NCI-H1048 (cell line): ENCODE results near the gene GAB3.

Source experiments
- DNase-seq: peaks from one replicate; lab custom pipeline; 2025; lab: John Stamatoyannopoulos, UW

Gene GAB3

DNA sequence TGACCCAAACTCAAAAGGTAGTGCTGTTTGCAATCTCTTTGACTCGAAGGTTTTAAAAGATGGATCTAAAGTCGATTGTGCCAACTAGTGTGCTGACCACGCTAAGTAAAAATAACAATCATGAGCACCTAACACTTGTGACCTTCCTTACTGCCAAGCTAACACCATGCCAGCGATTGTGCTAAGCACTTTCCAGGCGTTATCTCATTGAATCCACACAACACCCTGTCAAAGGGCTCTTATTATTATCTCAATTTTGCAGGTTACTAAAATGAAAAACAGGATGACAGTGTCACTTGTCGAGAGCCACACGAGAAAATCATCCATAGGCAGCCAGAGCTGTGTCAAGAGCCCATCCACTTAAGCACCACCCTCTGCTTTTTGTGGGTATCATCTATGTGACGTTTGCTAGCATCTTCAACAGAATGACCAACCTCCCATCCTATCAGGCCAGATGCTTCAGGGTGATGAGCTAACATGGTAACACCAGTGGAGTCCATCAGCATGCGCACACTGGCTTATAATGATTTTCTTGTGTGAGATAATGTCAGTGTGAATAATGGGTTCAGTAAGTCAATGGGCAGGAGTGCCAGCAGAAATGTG, 893 bp upstream of the GAB3 start:
- no peak for DNase-seq

DNA sequence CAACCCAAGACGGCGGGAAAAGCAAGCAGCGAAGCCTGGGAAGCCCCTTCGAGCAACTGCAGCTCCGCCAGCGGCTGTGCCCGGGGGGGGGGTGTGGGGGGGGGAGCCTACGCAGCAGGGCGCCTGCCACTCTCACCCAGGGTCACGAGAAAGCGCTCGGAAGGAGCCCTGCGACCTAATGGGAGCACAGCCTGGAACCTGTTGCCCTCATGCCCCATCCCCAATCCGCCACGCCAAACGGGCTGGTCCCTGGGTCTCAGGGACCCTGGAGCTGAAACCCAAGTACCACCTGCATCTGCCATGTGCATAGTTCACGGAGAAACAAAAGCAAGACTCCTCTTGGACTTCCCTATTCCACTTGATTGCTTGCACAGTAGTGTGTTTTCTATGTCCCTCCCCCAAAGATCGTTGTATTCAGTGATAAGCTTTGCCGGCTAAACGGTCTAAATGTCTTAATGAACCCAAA, 359 bp upstream of the GAB3 start:
- no peak for DNase-seq

DNA sequence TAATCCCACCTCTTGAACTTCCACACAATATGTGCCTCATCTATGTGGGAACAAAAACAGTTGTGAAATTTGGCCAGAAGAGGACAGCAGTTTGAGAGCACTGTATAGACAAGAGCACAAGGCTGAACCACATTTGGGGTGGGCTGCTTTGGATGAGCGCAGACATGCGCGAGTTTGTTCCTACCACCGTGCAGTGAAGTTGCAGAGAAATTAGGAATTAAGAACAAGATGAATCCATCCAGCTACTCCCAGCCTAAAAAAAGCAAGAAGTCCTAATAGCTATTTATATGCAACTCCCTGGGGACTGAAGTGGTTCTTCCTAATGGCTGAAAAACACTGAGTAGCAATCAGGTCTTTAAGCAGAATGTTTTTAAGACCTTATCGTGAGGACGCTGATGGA, 1.0 kb downstream of the GAB3 start:
- no peak for DNase-seq

DNA sequence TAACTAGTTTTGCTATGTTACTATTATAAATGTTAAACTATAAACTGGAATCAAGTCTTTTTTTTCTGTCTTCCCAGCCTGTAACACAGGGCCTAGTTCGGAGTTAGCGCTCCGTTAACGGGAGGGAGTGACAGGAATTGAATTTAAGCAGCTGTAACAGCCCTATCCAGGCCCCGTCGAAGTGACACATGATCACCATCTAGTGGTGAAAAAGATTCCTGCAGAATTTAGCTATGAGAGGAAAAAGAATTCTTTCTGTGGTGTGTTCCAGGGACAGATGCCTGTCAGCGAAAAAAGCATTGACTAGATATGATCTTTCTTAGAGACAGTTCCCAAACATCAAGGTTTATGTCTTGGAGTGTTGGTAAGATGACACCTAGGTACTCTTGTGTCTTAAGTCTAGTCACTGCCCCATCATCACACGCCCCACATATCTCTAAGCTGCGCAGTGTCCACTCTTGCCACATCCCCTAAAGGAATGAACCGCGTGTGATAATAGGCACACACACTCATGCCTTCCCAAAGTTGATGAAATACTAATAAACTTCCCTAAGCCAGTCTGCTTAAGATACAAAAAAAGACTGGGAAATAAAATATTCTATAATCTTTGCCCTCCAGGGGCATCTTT, 2.1 kb downstream of the GAB3 start:
- DNase-seq = no peak

DNA sequence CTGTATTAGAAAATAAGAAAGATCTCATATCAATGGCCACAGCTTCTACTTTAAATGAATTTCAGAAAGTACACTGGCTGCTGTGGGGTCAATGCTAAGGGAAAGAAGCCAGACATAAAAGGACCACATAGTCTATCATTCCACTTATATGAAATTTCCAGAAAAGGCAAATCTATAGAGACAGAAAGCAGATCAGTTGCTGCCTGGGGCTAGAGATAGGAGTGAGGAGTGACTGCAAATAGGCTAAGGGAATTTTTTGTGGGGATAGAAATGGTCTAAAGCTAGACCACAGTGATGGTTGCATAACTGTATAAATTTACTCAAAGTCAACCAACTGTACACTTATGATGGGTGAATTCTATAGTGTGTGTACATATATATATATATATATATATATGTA, 8.3 kb downstream of the GAB3 start:
- no peak for DNase-seq

DNA sequence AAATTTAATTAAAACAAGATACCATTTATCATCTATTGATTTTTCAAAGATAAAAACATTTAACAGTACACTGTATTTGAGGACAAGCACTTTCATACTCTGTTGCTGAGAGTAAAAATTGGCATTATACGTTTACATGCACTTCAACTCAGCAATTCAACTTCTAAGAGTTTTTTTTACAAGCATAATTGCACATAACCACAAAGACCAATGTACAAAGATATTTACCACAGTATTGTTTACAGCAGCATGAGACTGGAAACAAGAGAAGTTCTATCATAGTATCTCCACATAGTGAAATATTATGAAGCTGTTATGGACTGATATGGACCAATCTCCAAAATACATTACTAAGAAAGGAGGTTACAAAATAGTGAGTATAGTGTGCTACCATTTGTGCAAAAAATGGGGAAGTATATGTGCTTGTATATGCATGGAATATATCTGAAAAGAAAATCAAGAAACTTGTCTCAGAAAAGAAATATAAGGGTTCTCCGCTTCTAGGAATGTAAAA, 10.9 kb downstream of the GAB3 start:
- no peak for DNase-seq

DNA sequence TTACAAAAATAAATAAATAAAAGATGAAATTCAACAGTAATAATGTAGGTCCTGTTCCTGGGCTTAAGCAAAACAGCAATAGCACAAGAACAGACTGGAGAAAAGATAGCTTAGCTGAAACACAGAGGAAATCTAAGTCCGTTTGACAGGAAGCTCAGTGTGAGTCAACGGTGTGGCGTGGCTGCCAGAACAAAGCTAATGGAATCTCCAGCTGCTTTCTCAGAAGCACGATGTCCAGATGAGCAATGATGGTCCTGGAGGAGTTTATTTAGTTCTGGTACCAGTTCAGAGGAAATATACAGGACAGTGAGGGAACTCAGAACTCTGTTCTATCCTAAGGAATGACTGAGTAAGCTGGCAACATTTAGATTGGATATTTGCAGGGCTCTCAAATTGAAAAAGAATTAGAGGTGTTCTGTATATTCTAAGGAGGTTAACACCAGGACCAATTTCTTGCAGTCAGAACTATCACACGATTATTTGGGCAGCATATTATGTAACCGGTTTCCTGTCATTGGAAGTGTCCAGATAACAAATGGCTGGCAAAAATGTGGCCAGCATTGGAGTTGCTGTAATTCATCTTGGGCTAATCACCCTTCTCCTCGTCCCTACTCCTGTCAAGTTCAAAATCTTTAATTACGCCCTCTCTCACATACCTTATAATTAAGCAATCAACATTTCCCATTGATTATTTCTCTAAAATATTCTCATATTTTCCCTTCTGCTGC, 12.7 kb downstream of the GAB3 start:
- DNase-seq = no peak

DNA sequence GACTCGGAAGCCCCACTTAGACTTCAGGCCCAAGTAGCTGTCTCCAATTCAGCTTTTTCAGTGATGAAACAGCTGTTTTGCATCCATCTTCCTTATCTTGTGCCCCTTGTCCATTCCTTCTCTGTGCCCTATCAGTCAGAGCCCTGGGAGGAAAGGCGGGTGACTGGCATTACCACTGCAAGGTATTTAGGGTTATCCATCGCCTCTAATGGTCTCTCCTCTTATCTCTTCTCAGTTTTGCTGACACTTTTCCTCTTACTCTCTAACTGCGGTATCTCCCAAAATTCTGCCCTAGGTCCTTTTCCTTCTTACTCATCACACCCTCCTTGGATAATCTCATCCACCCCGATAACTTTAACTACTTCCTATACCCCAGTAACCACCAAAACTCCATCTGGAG, 13.7 kb downstream of the GAB3 start:
- DNase-seq = no peak

DNA sequence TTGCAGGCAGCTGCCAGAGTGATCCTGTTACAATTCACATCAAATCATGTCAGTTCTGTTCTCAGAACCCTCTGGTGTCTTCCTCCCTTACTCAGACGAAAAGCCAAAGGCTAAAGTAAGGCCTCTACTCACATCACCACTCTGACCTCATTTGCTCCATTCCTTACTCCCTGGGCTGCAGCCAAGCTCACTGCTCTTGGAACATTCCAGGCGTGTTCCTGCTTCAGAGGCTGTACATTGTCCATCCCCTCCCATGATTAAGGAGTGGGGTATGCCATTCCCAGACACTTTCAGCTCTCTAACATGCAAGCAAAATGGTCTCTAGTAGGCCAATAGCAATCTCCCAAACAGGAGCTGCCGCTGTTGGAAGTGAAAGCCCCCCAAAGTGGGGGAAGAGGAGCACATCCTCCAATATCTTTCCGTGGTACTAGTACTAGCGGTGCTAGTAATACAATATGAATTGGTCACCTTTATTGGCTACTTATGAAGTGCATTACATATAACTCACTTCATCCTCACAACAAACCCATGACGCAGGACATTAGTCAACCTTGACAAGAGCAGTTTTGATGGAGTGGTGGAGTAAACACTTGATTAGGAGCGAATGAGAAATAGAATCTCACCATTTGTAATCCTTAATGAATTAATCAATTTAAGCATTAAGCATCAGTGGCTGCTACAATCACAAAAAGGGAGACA, 15.0 kb downstream of the GAB3 start:
- no peak for DNase-seq

DNA sequence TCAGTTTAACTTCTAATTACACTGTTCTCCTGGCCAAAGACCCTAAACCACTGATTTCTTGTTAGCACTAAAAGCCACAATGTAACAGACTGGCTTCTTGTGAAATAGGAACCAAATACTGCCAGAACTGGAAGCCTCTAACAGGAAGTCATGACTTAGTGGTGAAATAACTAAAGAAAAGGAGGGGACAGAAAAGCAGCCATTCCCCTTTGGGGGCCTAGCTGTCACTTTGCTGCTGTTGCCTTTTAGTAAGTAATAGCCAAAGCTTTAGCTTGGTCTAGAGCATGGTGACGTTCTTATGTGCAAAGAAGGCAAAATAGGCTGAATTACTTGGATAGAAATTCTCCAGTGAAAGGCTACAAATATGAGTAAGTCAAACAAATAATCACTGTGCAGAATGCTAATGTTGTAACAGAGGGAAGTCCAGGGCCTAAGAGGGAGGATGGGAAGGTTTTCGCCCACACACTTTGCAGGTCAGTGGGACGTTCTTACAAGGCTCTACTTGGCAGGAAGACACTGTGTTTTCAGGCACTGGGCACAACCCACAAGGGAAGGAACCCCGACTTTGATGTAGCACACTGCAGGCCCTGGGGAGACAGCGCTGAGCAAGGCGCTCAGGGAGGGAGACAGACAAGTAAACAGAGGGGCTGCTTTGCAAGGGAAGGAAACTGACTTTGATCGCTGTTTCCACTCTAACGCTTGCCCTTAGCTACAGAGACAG, 16.7 kb downstream of the GAB3 start:
- no peak for DNase-seq

DNA sequence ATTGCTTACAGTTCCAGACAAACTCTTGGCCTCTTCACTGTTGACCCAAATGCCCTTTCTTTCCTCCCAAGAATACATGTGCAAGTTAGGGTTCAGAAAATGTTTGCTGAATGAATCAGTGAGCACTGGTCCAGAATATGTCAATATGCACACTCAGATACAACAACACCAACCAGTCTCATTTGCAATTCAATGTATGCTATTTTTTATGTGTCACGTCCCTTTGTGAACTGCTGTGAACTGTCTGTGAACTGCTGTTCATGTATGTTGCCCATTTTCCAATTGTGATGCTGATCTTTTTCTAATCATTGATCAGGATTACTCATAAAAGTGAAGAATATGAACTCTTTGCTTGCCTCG, 17.8 kb downstream of the GAB3 start:
- no peak for DNase-seq

DNA sequence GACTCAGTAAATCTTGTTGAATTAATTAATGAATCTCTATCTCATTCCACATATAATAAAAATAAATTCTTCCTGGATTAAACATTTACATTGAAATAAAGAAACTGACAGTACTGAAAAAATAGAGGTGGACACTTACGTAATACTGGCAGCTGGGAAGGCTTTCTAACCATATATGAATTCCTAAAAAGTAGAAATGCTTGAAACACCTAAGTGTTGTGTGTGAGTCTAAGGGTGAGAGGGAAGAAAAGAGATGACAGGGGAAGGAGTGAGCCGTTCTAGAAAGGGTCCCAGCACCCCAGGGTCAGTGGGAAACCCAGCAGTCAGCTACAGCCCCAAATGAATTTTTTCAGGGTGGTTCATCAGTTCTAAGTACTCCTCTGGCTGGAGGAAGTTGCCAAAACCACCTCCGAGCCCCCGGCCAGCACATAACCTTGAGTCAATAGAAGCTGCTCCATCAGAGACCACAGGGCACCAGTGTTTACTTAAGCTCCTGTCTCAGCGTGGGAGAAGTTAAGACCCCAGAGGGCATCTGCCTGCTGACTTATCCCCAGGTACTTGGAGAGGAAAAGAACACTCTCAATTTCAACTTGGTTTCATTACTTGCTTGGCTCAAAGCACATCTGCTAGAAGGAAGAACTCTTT, 18.3 kb downstream of the GAB3 start:
- no peak for DNase-seq

DNA sequence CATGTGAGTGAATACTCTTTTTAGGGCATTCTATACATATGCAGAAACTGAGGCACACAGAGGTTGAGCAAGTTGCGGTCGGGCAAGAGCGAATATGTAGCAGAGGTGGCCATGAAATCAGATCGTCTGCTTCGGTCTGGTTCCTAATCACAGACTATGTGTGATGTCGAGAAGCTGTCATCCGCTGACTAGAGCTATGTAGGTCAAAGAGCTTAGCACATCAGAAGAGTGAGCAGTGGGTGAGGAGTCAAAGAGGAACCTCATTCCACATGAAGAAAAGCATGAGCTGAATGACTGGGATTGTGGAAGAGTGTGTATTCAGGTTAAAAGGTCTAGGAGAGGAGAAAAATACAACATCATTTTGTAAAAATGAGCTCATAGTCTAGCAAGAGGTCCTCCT, 19.0 kb downstream of the GAB3 start:
- no peak for DNase-seq

DNA sequence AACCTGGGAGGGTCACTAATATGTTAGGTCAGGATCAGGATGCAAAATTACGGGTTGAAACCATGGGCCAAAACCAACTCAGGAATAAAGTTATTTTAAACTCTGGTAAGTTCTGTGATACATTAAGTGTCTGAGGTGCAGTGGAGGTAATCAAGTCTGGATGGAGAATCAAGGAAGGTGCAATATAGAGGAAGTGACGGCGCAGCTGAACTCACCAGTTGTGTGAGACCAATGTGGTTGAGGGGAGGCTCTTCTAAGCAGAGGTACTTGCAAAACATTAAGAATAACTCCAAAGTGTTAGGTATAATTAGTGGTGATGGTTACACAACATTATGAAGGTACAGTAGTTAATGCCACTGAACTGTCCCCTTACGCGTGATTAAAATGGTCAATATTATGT, 19.7 kb downstream of the GAB3 start:
- DNase-seq = no peak

DNA sequence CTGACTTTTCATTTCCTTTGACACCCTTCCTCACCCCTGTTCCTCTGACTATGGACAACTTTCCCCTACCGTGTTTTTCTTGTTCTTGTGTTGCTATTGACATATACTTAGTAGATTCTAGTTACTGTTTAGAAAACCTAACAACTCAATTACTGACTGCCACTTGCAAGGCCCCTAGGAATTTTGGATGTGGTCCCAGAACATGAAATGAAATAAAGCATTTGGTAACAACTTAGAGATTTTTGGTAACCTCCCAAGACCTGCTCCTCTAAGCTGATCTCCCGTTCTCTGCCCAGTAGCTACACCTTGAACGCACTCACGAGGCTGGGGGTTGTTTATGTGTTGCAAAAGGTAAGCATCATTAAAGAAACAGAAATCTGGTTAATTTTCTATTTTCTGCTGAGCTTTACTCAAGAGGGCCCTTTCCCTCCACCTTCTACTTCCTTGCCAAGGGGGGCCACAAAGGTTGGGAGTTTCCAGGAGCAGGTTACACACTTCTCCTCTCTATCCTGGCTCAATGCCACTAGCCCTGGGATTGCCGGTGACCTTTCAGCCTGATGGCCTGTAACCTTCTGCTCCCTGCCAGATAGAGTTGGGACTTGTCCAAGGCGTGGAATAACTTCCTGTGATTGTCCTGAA, 20.5 kb downstream of the GAB3 start:
- no peak for DNase-seq

DNA sequence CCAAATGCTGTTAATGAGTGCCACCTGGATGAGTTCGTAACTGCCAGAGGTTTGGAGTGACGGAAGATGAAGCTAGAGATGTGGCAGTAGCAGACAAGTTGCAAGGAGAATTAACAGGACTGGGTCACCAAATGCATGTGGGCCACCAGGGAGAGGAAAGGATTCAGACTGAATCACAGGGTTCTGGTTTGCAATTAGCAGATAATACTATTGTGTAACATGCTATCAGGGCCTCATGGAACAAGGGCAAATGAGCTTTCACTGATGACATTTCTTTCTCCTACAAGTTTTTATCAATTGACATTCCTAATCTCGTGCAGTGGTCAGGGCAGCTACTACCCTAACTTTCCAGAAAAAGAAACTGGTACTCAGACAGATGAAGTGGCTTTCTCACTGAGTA, 21.4 kb downstream of the GAB3 start:
- DNase-seq = no peak

DNA sequence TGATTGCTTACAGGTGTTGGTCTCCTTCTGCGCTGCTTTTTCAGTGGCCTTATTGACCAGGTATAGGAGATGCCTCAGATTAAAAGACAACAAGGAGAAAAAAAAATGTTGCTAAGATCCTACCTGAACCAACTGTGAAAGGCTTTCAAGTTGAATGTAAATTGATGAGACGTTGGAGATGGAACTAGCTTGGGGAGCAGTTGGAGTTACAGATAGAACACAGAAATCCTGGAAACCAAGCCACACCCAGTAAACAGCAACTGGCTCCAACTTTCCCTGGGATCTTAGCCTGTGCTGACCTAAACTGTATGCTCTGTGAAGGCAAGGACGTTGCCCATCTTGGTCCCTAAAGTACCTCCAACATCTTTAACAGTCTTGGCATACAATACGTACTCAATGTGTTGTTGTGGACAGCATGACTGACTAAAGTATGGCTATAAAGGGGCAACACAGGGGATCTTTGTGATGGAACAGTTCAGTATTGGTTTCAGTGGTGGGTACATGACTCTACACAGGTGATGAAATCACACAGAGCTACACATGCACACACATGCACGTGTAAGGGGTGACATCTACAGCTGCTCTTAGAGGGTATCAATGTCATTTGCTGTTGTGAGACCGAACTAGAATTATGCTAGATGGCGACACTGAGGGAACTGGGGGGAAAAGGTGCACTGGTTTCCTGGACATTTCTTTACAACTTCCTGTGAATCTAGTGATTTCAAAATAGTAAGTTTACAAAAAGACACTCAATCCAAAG, 22.3 kb downstream of the GAB3 start:
- no peak for DNase-seq

DNA sequence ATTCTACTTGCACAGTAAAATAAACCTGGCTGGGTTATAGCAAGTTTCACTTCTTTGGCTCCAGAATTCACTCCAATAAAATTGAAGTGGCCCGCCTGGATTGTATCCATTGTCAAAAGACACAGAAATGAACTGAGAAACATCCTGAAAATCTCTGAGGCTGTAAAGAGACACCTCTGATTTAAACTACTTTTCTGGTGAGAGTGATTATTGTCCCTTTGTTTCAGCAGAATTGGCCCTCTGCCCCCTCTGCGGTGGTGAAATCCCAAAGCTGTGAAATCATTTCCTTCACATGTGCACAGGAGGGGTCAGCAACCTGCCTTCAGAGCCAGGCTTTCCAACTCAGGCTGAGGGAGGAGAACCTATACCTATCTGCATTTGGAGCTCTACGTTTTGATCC, 23.0 kb downstream of the GAB3 start:
- DNase-seq = no peak

DNA sequence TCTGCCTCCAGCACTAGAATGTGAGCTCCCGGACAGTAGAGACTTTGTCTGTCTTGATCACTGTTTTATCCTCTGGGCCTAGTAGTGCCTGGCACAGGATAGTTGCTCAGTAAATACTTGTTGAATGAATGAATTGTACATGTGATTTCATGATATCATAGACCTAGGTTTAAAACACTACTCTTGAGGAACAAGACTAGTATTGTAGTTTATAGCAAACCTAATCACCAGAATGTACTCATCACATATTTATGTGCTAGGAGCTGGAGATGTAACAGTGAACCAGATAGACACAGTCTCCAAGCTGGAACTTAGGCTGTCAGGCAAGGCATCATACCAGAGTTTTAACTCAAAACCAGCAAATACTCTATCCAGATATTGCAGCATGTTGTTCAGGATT, 23.5 kb downstream of the GAB3 start:
- DNase-seq = no peak

DNA sequence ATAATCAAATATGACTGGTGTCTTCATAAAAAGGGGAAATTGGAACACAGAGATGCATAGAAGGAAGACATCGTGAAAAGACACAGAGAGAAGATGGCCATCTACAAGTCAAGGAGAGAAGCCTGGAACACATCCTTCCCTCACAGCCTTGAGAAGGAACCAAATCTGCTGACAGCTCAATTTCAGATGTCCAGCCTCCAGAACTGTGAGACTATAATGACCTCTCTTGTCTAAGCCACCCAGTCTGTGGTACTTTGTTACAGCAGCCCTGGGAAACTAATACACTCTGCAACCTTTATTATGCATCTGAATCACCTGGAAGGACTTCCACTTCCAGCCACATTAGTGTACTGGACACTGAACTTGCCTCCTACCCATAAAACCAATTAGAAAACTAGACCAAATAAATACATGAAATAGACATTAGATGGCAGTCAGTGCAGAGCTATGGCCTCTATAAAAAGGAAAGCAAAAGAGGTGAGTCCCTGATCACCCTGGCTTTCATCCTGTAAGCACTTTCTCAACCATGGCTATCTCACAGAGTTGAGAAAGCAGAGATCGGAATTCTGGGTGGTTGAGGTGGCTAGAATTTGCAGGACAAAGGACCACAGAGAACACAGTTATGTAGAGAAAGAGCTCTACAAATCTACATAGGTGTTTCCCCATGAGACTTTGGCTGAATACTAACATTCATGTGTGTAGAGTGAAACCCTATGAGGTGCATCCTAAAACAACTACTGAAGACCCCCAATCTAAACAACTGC, 25.7 kb downstream of the GAB3 start:
- no peak for DNase-seq
